SK-N-MC (cell line): ENCODE results near the gene LRP1B.

ENCODE experiments used
- EZH2 ChIP-seq: fragments of 200-600 bp; sonication (generic); IDR thresholded peaks from one replicate; pipeline ENCODE4 v1.6.1; 2017; ENCODE audit warnings: antibody characterized with exemption
- FOXP2 ChIP-seq: optimal IDR thresholded peaks from 2 replicates; pipeline ENCODE3; 2011; ENCODE audit warnings: mild to moderate bottlenecking, moderate library complexity; ENCODE audit not compliant: insufficient read depth; ENCODE audit errors: extremely low read length, control extremely low read depth
- POLR2AphosphoS5 ChIP-seq: IDR thresholded peaks from 2 replicates; pipeline ENCODE4 v1.6.1; 2012; ENCODE audit warnings: mild to moderate bottlenecking, low read depth, low read length, borderline replicate concordance

GRCh38 chr2:140442319-140442718 is 1688.5 kb downstream of the LRP1B start:
- no peak for TF ChIP-seq POLR2AphosphoS5
- TF ChIP-seq EZH2 = no peak
- TF ChIP-seq FOXP2 = no peak
